Lower lobe of right lung (tissue), 2 donors: Measurements from ENCODE around the gene NKPD1. TPM values are rescaled to one million over a fixed set of nuclear protein-coding genes. Genes with fewer than 3 reads are reported as not detected.

ENCODE experiments used
- ATAC-seq, 2 donors: fragments of 200-7000 bp; cut with Tn5 transposase; one replicate each; pipeline ENCODE4 v1.9.1; 2020 to 2022; ENCODE audit warnings: mild to moderate bottlenecking in 2 of 2, moderate library complexity in 2 of 2
- DNase-seq: peaks from one replicate; pipeline ENCODE4 v3.0.0-alpha.2; 2020
- H3K27ac ChIP-seq: fragments of 200-600 bp; one replicate; pipeline ENCODE4 v1.8.0; 2022
- H3K27me3 ChIP-seq: fragments of 200-600 bp; one replicate; pipeline ENCODE4 v1.8.0; 2022; ENCODE audit warnings: low read depth
- H3K36me3 ChIP-seq: fragments of 200-600 bp; one replicate; pipeline ENCODE4 v1.8.0; 2022; ENCODE audit warnings: mild to moderate bottlenecking
- H3K4me1 ChIP-seq: fragments of 200-600 bp; one replicate; pipeline ENCODE4 v1.8.0; 2022
- H3K4me3 ChIP-seq: fragments of 200-600 bp; one replicate; pipeline ENCODE4 v1.8.0; 2022; ENCODE audit warnings: mild to moderate bottlenecking
- H3K9me3 ChIP-seq: fragments of 200-600 bp; one replicate; pipeline ENCODE4 v1.8.0; 2022
- CTCF ChIP-seq: fragments of 200-600 bp; IDR thresholded peaks from one replicate; pipeline ENCODE4 v1.8.0; 2022; ENCODE audit warnings: antibody characterized with exemption, mild to moderate bottlenecking
- intact Hi-C: fragments of 100-400 bp; cut with DNase I; formaldehyde crosslinking; loops from one replicate; pipeline ENCODE4 v1.11.0; 2022
- total RNA-seq: library from RNA; stranded (reverse); fragmentation: NEBNext Ultra II Directional; extraction: Animal tissue kit (Norgen Biotek cat#: 25700); gene quantifications from one replicate; pipeline ENCODE4 v1.2.1, GENCODE V29; 2021
- donor health status: DM: no; HTN: yes; CAD: no; lungs with severe emphysema.

NKPD1 gene
- total RNA-seq, 1 donor from 2014 or later: not detected

DNA sequence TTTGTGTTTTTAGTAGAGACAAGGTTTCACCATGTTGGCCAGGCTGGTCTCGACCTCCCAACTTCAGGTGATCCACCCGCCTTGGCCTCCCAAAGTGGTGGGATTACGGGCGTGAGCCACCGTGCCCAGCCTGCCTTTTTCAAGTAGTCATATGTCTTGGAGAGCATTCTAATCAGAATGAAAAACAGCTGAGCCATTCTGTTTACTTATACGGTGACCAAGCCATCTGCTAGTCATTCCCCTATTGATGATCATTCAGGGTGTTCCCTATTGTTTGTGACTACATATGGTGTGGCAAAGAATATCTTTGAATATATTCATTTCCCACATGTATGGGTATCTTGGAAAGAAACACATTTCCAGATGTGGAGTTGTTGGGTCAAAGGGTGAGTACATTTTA is 35.0 kb upstream of the NKPD1 start:
- intact Hi-C loops: no loop called here
- DNase-seq: no peak
- ATAC-seq: no peak

GRCh38 chr19:45191375-45191774 is 30.6 kb upstream of the NKPD1 start:
- Histone ChIP-seq H3K27ac (no peak overlapping the region), H3K27me3 (no peaks in the 10 kb centered on the region), H3K4me1 (no peaks in the 10 kb centered on the region), H3K4me3 (no peak overlapping the region), H3K36me3 (no peaks in the 10 kb centered on the region), H3K9me3 (no peaks in the 10 kb centered on the region)
- no peak for DNase-seq
- intact Hi-C loops: no loop called here
- no peak for ATAC-seq
- no peak for TF ChIP-seq CTCF

More for the DNA sequence above, 35.0 kb upstream of the NKPD1 start:
- H3K9me3 ChIP-seq: no peaks in the 10 kb centered on the region
- H3K36me3 ChIP-seq: no peaks in the 10 kb centered on the region
- no peak for TF ChIP-seq CTCF
- no peak overlapping the region for H3K4me3 ChIP-seq
- H3K4me1 ChIP-seq: no peaks in the 10 kb centered on the region
- no peak overlapping the region for H3K27ac ChIP-seq
- no peaks in the 10 kb centered on the region for H3K27me3 ChIP-seq

- Histone ChIP-seq H3K27me3 (no peaks in the 10 kb centered on the region), H3K4me3 (no peak overlapping the region), H3K4me1 (no peaks in the 10 kb centered on the region), H3K9me3 (no peaks in the 10 kb centered on the region), H3K27ac (no peak overlapping the region), H3K36me3 (no peaks in the 10 kb centered on the region)
- DNase-seq: no peak
- intact Hi-C loops: no loop called here
- no peak for TF ChIP-seq CTCF
- no peak for ATAC-seq
These were observed 29.2 kb upstream of the NKPD1 start for GRCh38 chr19:45189971-45190370.

DNA sequence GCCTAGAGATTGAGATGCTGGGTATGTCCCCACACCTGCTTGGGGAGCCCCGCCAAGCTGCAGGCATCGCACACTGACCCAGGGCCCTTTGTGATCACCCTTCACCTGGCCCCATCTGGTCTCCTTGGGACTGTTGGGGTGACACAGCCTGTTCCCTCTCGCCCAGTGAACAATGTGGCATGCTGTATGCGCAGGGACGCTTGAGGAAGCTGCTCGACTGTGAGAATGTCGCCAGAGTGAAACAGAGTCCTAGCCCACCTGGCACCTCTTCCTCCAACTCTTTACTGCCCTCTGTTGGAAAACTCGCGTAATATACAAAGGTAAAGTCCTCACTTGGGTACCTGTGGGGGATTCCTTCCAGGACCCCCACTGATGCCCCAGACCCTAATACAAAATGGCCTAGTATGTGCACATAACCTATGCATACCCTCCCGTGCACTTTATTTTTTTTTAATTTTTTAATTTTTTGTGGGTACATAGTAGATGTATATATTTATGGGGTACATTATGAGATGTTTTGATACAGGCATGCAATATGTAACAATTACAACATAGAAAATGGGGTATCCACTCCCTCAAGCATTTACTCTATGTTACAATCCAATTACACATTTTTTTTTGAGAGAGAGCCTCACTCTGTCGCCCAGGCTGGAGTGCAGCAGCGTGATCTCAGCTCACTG is 26.8 kb upstream of the NKPD1 start:
- H3K4me1 ChIP-seq: no peaks in the 10 kb centered on the region
- intact Hi-C loops: no loop called here
- no peaks in the 10 kb centered on the region for H3K9me3 ChIP-seq
- peak; percentile 53 for TF ChIP-seq CTCF
- ATAC-seq (peak; percentile 60 to 61), DNase-seq (no peak)
- no peaks in the 10 kb centered on the region for H3K36me3 ChIP-seq
- H3K4me3 ChIP-seq: no peak overlapping the region
- H3K27me3 ChIP-seq: no peaks in the 10 kb centered on the region
- H3K27ac ChIP-seq: no peak overlapping the region

- ATAC-seq: peak; percentile 8 to 14
- intact Hi-C loops: no loop called here
- no peak for TF ChIP-seq CTCF
These were observed 25.9 kb upstream of the NKPD1 start for GRCh38 chr19:45186509-45187334.

More at GRCh38 chr19:45186509-45187334, 25.9 kb upstream of the NKPD1 start:
- H3K27me3 ChIP-seq: no peaks in the 10 kb centered on the region
- H3K36me3 ChIP-seq: peaks cover 4% of the 10 kb centered on the region
- no peaks in the 10 kb centered on the region for H3K9me3 ChIP-seq
- DNase-seq: no peak
- H3K4me1 ChIP-seq: no peaks in the 10 kb centered on the region
- no peak overlapping the region for H3K4me3 ChIP-seq
- H3K27ac ChIP-seq: no peak overlapping the region
